GM21367 (cell line): ENCODE results near the gene MGME1.

Source experiments
- ATAC-seq: cut with Tn5 transposase; IDR thresholded peaks from one replicate; pipeline ENCODE4 v1.9.1; 2021; ENCODE audit not compliant: unreplicated experiment

Gene MGME1

GRCh38 chr20:17940224-17940971 lies 28.4 kb upstream of the MGME1 start:
- no peak for ATAC-seq

DNA sequence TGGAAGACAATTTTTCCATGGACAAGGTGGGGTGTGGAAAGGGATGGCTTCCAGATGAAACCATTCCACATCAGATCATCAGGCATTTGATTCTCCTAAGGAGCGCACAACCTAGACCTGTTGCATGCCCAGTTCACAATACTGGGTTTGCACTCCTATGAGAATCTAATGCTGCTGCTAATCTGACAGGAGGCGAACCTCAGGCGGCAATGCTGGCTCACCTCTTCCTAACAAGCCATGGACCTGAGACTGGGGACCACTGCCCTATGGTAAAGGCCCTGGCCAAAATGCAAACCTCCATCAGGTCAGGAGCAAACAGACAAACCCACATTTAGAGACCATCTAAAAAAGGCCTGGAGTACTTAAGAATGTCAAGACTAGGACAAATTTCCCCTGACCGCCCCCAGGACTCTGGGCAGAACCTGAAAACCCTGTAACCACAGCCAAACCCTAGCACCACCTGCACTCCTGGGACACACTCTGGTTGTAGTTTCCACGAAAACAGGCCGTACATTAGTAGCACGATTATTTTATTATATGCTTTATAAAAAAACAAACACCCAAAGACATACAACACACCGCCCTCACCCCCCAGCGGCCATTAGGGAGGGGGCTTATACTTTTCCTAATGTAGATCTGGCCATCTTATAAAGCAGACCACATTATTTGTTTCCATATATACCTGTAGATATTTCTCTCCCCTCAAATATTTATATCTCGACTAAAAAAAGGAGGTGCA lies 27.6 kb upstream of the MGME1 start:
- no peak for ATAC-seq

DNA sequence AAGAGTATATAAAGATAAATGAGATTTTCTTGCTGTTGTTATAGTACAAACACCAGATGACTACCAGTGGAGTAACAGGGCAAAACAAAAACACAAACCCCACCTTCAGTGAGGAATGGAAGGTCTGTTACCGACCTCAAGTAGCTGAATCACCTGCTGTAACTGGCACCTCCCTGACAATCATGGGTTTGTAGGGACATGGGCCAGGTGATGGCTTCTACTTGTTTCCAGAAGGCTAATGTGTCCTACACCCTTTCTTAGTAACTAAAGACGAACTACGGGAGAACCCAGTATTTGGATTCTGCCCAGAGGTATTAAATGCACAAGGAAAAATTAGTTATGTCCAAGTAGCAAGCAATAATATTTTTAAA lies 27.0 kb upstream of the MGME1 start:
- ATAC-seq, result no peak

- ATAC-seq, result peak; percentile 71
Measured at GRCh38 chr20:17943343-17943742, 25.5 kb upstream of the MGME1 start.

DNA sequence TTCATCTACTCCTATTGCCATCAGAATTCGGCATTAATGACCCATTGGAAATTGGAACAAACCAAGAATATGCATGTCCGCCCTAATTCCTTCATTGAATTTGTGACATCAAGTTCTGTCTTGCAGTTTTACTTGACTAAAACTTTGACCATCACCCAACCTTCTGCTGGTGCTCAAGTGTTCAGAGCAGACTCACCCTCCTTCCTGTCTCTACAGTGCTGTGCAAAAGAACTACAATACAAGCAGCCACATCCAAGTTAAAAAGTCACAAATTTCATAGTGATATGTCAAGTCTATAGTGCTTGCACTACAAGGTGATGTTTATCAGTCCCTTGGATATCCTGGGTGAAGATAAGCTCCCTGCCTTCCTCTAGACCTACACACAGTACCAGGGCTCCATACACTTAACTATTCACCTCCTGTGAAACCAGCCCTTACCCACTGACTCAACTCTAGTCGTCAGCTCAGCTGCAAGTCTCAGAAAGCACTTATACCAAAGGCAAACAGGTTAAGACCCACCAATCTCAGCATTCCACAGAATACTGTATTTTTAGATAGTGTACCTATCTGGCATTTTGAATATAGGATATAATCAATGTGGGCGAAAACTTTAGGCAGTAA lies 23.9 kb upstream of the MGME1 start:
- no peak for ATAC-seq

DNA sequence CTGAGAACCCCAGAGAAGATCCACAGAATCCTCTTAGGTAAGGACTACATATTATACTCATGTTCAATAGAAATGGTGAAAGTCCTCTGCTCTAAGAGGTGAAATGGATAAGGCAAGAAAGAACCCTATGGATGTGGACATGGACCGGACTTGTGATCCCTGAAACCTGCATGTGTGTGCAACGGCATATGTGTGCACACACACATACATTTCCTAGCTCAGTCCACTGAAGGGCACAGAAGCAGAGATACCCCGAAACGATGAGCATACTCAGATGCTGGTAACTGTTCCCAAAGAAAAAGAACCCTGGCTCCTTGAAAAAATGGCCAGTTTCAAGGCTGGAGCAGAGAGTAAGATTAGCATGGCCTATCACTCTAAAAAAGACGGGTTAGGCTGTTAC lies 22.8 kb upstream of the MGME1 start:
- ATAC-seq, result no peak

DNA sequence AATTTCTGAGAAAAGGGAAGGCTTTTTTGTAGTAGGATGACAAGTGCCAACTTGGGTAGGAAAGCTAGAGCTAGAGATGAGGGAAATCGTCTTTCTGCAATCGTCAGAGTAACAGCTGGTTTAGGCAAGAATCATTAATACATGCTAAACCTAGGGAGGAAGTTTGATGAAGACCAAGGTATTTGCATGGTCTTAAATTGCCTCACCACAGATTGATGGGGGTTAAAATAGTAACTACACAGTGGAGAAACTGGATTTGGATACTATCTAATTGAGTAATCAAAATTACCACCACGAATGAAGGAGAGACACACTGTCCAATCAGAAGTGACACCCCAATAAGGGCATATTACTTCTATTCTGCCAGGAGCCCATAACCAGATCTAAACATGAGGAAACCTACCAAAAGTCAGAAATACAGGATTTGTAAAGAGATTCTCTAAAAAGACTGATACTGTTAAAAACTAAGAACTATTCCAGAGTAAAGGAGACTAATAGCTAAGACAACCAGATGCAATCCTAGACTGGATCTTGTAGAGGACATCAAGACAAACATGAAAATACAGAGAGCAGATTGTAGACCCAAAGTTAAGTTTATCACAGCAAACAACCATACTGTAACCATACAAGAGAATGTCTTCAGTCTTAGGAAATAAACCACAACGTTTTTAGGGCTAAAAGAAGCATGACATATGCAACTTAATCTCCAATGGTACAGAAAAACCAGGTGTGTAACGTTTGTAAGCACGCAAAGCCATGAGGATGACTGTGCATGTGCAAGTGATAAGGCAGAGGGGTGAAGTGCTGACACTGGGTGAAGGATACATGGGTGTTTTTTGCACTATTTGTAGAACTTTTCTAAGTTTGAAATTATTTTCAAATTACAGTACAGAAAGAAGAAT lies 22.0 kb upstream of the MGME1 start:
- no peak for ATAC-seq

GRCh38 chr20:17947474-17947815 lies 21.4 kb upstream of the MGME1 start:
- no peak for ATAC-seq

GRCh38 chr20:17948442-17948841 lies 20.4 kb upstream of the MGME1 start:
- ATAC-seq, result no peak

DNA sequence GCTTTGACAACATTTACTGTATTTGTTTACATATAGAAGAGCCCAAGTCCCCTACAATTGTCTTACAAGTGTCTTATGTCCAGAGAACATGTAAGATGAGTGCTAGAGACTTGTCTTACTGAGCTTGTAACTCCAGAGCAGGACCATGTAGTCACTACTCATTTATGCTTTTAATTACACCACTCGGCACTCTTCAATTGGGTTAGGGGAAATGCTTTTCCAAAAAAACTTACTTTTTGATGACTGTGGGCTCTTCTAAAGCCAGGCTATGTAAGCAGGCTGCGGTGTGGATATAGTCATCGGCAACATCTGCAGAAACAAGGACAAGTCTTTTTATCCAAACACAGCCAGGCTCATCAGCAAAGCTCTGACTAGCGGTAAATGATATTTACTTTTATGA lies 18.9 kb upstream of the MGME1 start:
- no peak for ATAC-seq

GRCh38 chr20:17950670-17951069 lies 18.1 kb upstream of the MGME1 start:
- ATAC-seq, result no peak

DNA sequence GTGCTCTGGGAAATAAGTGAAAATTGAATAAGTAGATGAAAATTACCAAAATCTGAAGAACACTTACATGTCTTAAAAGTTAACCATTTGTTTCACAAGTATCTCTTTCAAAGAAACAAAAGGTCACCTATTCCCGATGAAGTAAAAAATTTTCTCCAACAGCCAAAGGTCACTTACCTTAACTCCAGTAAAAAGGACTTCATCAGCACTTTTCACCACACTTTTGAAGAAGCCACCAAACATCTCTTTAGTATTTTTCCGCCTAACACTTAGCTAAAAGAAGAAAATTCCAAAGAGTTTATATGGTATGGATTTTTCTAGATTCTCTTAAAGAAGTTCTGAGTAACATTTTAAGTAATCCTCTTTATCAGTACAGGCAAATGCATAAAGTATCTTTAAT lies 17.5 kb upstream of the MGME1 start:
- ATAC-seq, result no peak

DNA sequence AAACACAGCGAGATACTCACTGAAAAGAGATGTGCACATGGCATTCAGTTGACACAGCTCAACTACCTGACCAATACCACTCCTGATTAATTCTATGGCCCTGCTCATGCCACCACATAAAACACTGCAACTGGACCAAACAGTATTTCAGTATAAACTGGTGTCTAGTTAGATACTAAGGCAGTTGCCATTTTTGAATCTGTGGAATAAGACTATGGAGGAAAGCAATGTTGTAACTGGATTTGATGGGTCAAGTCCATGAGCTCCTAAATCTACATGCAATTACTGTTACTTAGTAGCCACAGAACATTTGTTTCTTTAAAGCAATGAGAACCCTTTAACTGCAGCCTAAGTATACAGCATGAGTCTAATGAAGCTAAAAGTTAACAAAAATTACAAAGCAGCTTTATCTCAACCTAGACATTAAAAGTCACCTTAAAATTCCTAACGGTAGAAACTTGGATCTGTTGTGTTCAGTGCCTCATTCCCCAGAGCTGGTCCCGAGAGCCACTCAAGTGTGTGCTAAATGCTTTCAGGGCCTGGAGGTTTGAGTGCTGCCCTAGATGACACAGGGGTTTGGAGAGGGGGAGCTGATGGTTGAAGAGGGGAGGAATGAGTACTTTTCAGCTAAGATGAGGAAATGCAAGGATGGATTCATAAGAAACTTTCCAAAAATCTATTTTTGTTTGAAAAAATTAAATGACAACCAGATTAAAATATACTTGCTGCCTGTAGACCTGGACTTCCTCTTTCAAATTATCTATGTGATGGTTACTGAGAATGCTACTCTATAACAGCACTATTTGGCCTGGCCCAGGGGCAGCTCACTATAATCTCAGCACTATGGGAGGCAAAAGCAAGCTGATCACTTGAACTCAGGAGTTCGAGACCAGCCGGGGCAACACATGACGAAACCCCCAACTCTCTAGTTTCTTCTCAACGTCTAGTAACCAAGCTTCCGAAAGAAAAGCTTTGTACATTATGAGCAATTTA lies 15.8 kb upstream of the MGME1 start:
- no peak for ATAC-seq

- no peak for ATAC-seq
Measured at GRCh38 chr20:17953935-17954334, 14.9 kb upstream of the MGME1 start.

DNA sequence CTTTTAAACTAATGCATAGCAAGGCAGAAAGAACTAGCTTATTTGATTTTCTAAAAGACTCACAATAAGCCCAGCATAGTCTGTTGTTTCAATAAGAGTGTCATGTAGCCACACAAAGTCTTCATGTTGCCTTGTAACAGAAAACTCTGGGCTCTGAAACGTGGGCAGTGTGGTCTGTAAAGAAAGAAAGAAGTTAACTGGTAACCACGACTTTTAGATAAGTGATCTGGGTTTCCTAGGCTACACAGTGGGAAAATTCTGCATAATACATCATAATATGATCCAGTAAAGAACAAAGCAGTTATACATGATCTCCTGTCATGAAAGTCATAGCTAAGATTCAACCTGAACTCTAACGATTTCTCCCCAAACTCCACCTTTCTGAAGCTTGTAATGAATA lies 13.5 kb upstream of the MGME1 start:
- ATAC-seq, result no peak

DNA sequence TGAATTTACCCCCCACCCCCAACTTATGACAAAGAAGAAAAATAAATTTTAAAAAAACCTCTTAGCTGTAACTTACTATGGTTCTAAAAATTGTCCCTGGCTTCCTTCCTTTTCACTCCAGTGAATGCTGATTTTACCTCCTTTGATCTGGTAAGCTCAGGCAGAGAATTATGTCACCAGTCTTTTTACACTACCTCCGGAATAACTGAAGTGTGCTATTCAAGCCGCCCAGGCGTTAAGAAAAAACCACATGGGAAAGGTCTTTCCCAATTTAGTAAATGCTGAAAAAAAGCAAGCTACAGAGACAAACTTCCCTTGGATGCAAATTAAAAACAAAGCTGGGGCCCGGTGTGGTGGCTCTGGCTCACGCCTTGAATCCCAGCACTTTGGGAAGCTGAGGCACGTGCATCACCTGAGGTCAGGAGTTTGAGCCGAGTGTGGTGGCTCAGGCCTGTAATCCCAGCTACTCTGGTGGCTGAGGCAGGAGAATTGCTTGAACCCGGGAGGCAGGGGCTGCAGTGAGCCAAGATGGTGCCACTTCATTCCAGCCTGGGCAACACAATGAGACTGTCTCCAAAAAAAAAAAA lies 12.6 kb upstream of the MGME1 start:
- ATAC-seq, result no peak

DNA sequence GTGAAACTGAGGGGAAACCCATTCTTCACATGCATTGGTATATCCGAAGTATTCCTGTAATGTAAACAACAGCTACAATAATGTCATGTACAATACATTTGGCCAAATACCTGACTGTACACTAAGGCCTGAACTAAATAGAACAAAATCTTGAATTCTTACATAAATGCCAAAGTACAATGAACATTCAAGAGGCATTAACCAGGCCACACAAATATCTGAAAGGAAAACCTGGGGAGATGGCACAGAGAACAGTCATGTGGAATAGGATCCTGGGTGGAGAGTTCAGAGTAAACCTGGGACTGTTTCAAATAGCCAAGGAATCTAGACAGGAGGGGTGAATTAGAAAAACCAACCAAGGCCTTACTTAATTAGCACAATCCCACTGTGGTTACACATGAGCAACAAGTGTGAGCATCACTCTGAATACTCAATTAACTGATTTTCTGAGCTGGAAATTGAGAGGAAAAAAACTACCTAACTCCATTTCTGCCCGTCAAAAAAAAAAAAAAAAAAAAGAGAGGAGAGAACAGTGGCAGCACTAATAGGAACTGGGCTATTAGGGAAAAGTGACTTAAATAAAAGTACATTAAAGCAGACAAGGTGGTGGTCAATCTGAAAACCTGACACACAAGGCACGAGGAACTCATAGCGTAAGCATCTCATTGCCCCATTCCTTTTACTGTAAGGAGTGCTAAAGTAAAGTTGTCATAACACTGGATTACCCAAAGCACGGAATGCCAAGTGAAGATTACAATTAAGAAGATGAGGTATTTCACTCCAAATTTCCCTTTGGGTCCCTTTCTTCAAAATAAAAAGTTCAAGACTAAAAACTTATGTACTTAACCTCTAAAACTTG lies 11.1 kb upstream of the MGME1 start:
- no peak for ATAC-seq

DNA sequence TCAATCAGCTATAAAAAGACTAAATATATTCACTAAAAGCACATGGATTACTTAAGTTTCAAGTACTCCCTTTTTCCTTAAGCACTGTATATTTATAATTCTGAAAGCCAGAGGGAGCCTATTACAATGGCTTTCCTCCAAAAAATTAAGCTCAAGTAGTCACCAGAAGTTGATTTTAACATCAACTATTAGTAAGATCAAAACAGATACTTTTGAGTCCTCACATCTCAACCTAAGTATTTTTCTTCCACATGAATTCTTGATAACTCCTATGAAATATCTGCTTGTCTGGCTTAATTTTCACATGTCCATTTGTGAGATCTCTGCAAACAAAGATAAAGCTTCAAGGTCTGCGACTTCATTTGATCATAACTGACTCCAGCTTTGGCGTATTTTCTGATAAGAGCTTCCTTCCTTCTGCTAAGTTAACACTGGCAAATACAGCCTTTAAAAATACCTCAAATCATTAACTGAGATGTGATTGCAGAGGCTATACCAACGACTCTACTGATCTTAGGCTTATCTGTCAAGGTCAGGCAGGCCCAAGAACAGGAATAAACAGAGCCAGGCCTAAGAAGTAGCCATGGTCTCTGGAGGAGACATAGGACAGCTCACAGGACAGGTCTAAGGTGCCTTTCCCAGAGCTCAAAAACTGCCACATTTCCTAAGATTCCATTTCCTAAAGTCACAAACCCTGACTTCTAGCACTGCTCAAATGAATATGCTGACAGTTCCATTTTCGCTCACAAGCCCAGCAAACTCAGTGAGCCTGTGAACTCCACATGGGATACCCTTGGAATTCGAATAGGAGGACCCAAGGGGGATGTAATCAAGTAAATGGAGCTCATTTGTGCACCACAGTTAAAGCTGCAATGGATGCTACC lies 10.2 kb upstream of the MGME1 start:
- no peak for ATAC-seq
